Natural killer cell (primary cell): Measurements from ENCODE around the gene NKX3-2. TPM values are rescaled to one million over a fixed set of nuclear protein-coding genes. Genes with fewer than 3 reads are reported as not detected.

ENCODE experiments used
- ATAC-seq, 3 donors: fragments of 150-1000 bp in 2 of 3; fragments of 200-7000 bp in 1 of 3; cut with Tn5 transposase; 1 replicate in 1 of 3; 2 replicates in 2 of 3; pipeline ENCODE4 v1.10.0; 2021; ENCODE audit warnings: mild to moderate bottlenecking in 2 of 3, moderate library complexity in 2 of 3
- DNase-seq, 2 donors: peaks; one replicate each; pipeline versions ENCODE4 v3.0.0 to v3.0.0-alpha.2; 2013 to 2021; ENCODE audit warnings: mixed read lengths in 1 of 2
- H3K27ac ChIP-seq: one replicate; pipeline ENCODE4 v1.5.1; 2013; ENCODE audit warnings: mild to moderate bottlenecking, low read length
- H3K27me3 ChIP-seq: one replicate; pipeline ENCODE4 v1.6.1; 2013; ENCODE audit warnings: low read length; ENCODE audit not compliant: control insufficient read depth, insufficient read depth
- H3K36me3 ChIP-seq: one replicate; pipeline ENCODE4 v1.6.1; 2013; ENCODE audit warnings: low read length; ENCODE audit not compliant: control insufficient read depth, insufficient read depth
- H3K4me1 ChIP-seq: one replicate; pipeline ENCODE4 v1.6.1; 2013; ENCODE audit warnings: low read length; ENCODE audit not compliant: control insufficient read depth, insufficient read depth
- H3K4me3 ChIP-seq: one replicate; pipeline ENCODE4 v1.5.1; 2013; ENCODE audit warnings: low read length
- H3K9me3 ChIP-seq: one replicate; pipeline ENCODE4 v1.6.1; 2013; ENCODE audit warnings: low read length; ENCODE audit not compliant: control insufficient read depth, insufficient read depth
- H3K27ac Mint-ChIP-seq, 2 donors: one replicate each; pipeline ENCODE4 v1.8.0; 2022; ENCODE audit warnings: mild to moderate bottlenecking in 2 of 2, mixed read lengths in 2 of 2, moderate library complexity in 1 of 2
- H3K27me3 Mint-ChIP-seq, 2 donors: one replicate each; pipeline ENCODE4 v1.8.0; 2022; ENCODE audit warnings: low read depth in 2 of 2, mixed read lengths in 2 of 2
- H3K36me3 Mint-ChIP-seq: one replicate; pipeline ENCODE4 v1.8.0; 2022; ENCODE audit warnings: mixed read lengths
- H3K4me1 Mint-ChIP-seq, 2 donors: one replicate each; pipeline ENCODE4 v1.8.0; 2022; ENCODE audit warnings: mixed read lengths in 2 of 2
- H3K4me3 Mint-ChIP-seq: one replicate; pipeline ENCODE4 v1.8.0; 2022; ENCODE audit warnings: mild to moderate bottlenecking, moderate library complexity, mixed read lengths
- H3K9me3 Mint-ChIP-seq, 2 donors: one replicate each; pipeline ENCODE4 v1.8.0; 2022; ENCODE audit warnings: mixed read lengths in 2 of 2
- WGBS: methylation state at CpG from one replicate; pipeline ENCODE4 v1.1.7; 2013; ENCODE audit warnings: missing lambda C conversion rate; ENCODE audit not compliant: insufficient coverage; 5-methylcytosine and 5-hydroxymethylcytosine counted together
- intact Hi-C: fragments of 100-400 bp; cut with micrococcal nuclease; formaldehyde crosslinking; loops from one replicate; pipeline ENCODE4 v1.14.2; 2022
- total RNA-seq, 4 donors: library from RNA; stranded (reverse); fragments of 120-200 nt in 1 of 4; gene quantifications; one replicate each; pipeline versions ENCODE4 v1.2.3 to v1.2.4, GENCODE V29; 2013 to 2022
- TF ChIP-seq, protein P1 (sequence below): fragments of 200-600 bp; IDR thresholded peaks from one replicate; pipeline ENCODE4 v1.8.0; 2022; ENCODE audit warnings: antibody characterized with exemption

NKX3-2 gene
- total RNA-seq, 3 donors from 2014 or later (not counting 1 experiment from before 2014, with no cell fraction given), result not detected

DNA sequence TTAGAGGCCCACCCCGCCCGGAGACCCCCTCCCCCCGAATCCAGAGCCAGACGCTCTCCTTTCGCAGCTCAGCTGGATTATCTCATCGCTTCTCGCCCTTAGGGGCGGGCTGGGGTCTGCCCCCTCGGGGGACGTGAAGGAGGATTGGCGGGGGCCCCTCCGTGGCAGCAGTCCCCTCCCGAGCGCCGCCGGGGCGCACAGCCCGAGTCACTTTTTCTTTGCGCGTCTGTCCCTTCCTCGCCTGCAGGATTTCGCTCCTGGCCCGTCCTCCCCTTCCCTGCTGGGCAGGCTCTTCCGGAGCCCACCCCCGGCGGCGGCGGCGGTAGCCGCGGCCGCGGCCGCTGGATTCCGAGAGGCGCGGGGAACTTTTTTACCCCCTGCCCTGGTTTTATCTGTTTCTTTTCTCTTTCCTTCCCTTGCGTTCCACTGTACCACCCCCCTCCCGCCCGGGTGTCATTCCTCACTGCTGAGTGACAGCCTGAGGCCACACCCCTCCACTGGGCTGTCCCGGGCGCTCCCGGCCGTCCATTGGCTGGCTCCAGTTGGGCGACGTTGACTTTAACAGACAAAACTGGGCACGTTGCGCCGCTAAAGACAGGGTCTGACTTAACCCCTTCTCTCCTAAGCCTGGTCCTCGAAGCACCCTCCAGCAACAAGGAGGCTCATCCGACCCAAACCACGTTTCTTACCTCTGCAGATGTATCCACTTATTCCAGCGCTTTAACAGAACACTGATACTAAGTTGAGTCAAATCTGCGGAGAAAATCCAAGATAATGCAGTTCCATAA lies 492 bp upstream of the NKX3-2 start:
- Mint-ChIP-seq H3K9me3 (no peaks in the 10 kb centered on the region), H3K4me3 (peak overlapping the region; percentile 87), H3K27ac (no peak overlapping the region), H3K36me3 (peaks cover 10% of the 10 kb centered on the region), H3K4me1 (peaks cover 28 to 45% of the 10 kb centered on the region in 2 donors), H3K27me3 (peaks cover 56 to 61% of the 10 kb centered on the region in 2 donors)
- peak in 2 of 3 donors; percentile 29 to 35 for ATAC-seq
- DNase-seq, result peak in 1 of 2 donors; percentile 39
- Histone ChIP-seq H3K27me3 (peaks cover 74% of the 10 kb centered on the region), H3K4me3 (no peak overlapping the region), H3K36me3 (no peaks in the 10 kb centered on the region), H3K9me3 (peaks cover 17% of the 10 kb centered on the region), H3K4me1 (peaks cover 54% of the 10 kb centered on the region), H3K27ac (no peak overlapping the region)
- WGBS, result 2% methylated on average over 54 of the region's 54 CpGs
- intact Hi-C loops, result loop anchor here (5.0 kb wide), 2 partner anchors 62 to 1777 kb away; partner anchors contain the start of gene RAB28
- TF ChIP-seq, protein P1, sequence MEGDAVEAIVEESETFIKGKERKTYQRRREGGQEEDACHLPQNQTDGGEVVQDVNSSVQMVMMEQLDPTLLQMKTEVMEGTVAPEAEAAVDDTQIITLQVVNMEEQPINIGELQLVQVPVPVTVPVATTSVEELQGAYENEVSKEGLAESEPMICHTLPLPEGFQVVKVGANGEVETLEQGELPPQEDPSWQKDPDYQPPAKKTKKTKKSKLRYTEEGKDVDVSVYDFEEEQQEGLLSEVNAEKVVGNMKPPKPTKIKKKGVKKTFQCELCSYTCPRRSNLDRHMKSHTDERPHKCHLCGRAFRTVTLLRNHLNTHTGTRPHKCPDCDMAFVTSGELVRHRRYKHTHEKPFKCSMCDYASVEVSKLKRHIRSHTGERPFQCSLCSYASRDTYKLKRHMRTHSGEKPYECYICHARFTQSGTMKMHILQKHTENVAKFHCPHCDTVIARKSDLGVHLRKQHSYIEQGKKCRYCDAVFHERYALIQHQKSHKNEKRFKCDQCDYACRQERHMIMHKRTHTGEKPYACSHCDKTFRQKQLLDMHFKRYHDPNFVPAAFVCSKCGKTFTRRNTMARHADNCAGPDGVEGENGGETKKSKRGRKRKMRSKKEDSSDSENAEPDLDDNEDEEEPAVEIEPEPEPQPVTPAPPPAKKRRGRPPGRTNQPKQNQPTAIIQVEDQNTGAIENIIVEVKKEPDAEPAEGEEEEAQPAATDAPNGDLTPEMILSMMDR, result no peak

- DNase-seq (no peak), ATAC-seq (no peak)
- Mint-ChIP-seq H3K36me3 (peaks cover 17% of the 10 kb centered on the region), H3K27ac (no peak overlapping the region), H3K9me3 (peaks cover 2% of the 10 kb centered on the region in 2 donors), H3K4me3 (peak overlapping the region; percentile 50), H3K4me1 (peaks cover 25 to 43% of the 10 kb centered on the region in 2 donors), H3K27me3 (peaks cover 60 to 64% of the 10 kb centered on the region in 2 donors)
- Histone ChIP-seq H3K27ac (no peak overlapping the region), H3K4me1 (peaks cover 50% of the 10 kb centered on the region), H3K9me3 (peaks cover 29% of the 10 kb centered on the region), H3K4me3 (no peak overlapping the region), H3K27me3 (peaks cover 76% of the 10 kb centered on the region), H3K36me3 (no peaks in the 10 kb centered on the region)
- intact Hi-C loops, result no loop called here
- WGBS, result 18% methylated on average over 30 of the region's 30 CpGs
- TF ChIP-seq, protein P1, result no peak
These were observed 1.1 kb downstream of the NKX3-2 start for GRCh38 chr4:13543032-13543838.

DNA sequence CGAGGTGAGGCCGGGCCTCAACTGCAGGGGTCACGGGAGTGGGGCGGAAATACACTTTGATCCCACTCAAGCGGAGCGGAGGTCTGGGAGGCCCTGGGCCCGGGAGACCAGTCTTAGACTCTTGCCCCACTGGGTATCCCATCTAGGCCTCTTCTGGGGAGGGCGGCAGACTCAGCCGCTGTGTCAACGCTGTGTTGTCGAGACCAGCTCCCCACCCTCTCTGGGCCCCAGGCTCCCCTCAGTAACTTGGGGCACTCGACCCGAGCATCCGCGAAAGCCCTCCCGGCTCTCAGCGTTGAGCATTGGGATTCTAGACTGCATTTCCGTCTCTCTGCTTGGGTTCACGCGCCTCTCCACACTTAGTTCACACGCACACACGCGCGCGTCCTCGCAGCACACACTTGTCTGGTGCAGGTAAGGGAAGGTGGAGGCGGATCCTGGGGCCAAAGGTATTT lies 1.7 kb downstream of the NKX3-2 start:
- peaks cover 27 to 44% of the 10 kb centered on the region in 2 donors for H3K4me1 Mint-ChIP-seq
- H3K4me3 ChIP-seq, result no peak overlapping the region
- peaks cover 20% of the 10 kb centered on the region for H3K36me3 Mint-ChIP-seq
- ATAC-seq (no peak), DNase-seq (no peak)
- H3K9me3 Mint-ChIP-seq, result peaks cover 2 to 3% of the 10 kb centered on the region in 2 donors
- peaks cover 33% of the 10 kb centered on the region for H3K9me3 ChIP-seq
- TF ChIP-seq, protein P1, result no peak
- no peaks in the 10 kb centered on the region for H3K36me3 ChIP-seq
- peaks cover 66 to 67% of the 10 kb centered on the region in 2 donors for H3K27me3 Mint-ChIP-seq
- intact Hi-C loops, result no loop called here
- no peak overlapping the region for H3K4me3 Mint-ChIP-seq
- H3K27me3 ChIP-seq, result peaks cover 80% of the 10 kb centered on the region
- peaks cover 45% of the 10 kb centered on the region for H3K4me1 ChIP-seq
- no peak overlapping the region for H3K27ac ChIP-seq
- WGBS, result 15% methylated on average over 27 of the region's 27 CpGs
- no peak overlapping the region for H3K27ac Mint-ChIP-seq
